ENCODE measurements around the gene SLC1A3.

DNA sequence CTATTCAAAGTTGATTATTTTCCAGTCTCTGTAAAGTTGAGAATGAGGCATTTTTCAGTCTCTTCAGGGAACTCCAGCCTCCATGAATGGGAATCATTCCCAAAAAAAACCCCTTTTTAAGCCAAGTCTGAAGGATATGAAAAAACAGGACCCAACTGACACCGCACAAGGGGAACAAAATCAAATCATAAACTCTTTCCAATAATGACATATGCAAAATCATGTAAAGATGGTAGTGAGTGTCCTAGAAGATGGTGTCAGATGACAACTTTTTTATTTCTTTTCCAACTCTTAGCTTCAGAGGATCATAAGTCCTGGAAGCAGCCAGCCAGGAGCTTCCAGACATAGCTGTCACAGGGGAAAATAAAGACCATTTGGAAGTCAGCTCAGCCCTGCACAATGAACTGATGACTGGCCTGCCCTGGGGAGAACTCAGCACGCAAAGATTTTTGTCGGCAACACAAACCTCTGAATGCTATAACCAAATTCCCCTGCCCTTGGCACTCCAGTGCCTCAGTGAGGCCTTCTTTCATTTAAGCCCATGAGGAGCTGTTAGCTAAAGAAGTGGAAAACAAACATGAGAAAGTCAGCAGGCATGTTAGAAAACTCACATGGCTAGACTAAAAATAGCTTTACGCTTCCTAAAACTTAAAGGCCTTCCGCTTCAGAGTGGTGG, 85.4 kb downstream of the SLC1A3 start:
- TF ChIP-seq, protein P1, sequence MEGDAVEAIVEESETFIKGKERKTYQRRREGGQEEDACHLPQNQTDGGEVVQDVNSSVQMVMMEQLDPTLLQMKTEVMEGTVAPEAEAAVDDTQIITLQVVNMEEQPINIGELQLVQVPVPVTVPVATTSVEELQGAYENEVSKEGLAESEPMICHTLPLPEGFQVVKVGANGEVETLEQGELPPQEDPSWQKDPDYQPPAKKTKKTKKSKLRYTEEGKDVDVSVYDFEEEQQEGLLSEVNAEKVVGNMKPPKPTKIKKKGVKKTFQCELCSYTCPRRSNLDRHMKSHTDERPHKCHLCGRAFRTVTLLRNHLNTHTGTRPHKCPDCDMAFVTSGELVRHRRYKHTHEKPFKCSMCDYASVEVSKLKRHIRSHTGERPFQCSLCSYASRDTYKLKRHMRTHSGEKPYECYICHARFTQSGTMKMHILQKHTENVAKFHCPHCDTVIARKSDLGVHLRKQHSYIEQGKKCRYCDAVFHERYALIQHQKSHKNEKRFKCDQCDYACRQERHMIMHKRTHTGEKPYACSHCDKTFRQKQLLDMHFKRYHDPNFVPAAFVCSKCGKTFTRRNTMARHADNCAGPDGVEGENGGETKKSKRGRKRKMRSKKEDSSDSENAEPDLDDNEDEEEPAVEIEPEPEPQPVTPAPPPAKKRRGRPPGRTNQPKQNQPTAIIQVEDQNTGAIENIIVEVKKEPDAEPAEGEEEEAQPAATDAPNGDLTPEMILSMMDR (IDR thresholded peaks at IDR 0.05; ENCODE audit: insufficient read depth, low read length): no peak
- no peak for TF ChIP-seq POLR2AphosphoS5 (IDR thresholded peaks at IDR 0.05; ENCODE audit: low read depth)
- no peak for TF ChIP-seq SPI1 (IDR thresholded peaks at IDR 0.05; ENCODE audit: borderline replicate concordance, low read depth)
- TF ChIP-seq, protein P2, sequence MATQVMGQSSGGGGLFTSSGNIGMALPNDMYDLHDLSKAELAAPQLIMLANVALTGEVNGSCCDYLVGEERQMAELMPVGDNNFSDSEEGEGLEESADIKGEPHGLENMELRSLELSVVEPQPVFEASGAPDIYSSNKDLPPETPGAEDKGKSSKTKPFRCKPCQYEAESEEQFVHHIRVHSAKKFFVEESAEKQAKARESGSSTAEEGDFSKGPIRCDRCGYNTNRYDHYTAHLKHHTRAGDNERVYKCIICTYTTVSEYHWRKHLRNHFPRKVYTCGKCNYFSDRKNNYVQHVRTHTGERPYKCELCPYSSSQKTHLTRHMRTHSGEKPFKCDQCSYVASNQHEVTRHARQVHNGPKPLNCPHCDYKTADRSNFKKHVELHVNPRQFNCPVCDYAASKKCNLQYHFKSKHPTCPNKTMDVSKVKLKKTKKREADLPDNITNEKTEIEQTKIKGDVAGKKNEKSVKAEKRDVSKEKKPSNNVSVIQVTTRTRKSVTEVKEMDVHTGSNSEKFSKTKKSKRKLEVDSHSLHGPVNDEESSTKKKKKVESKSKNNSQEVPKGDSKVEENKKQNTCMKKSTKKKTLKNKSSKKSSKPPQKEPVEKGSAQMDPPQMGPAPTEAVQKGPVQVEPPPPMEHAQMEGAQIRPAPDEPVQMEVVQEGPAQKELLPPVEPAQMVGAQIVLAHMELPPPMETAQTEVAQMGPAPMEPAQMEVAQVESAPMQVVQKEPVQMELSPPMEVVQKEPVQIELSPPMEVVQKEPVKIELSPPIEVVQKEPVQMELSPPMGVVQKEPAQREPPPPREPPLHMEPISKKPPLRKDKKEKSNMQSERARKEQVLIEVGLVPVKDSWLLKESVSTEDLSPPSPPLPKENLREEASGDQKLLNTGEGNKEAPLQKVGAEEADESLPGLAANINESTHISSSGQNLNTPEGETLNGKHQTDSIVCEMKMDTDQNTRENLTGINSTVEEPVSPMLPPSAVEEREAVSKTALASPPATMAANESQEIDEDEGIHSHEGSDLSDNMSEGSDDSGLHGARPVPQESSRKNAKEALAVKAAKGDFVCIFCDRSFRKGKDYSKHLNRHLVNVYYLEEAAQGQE (IDR thresholded peaks at IDR 0.05; ENCODE audit: insufficient replicate concordance, low read depth): no peak
- no peak for TF ChIP-seq GABPA (IDR thresholded peaks at IDR 0.05; ENCODE audit: low read depth)

All from HL-60 (cell line).